Epithelial cell of esophagus (primary cell): Measurements from ENCODE around the gene DDX4.

Experiments used
- DNase-seq: peaks from one replicate; pipeline ENCODE4 v3.0.0; 2010; ENCODE audit warnings: low read depth
- H3K4me3 ChIP-seq: 2 replicates; pipeline ENCODE4 v1.5.1; 2011; ENCODE audit warnings: mild to moderate bottlenecking, low read length, control low read depth
- TF ChIP-seq, protein P1 (sequence below): IDR thresholded peaks from 2 replicates; pipeline ENCODE4 v1.5.1; 2011; ENCODE audit warnings: low read depth, mild to moderate bottlenecking, low read length, control low read depth, inconsistent platforms; ENCODE audit not compliant: insufficient read depth; ENCODE audit errors: missing control alignments

Gene DDX4

DNA sequence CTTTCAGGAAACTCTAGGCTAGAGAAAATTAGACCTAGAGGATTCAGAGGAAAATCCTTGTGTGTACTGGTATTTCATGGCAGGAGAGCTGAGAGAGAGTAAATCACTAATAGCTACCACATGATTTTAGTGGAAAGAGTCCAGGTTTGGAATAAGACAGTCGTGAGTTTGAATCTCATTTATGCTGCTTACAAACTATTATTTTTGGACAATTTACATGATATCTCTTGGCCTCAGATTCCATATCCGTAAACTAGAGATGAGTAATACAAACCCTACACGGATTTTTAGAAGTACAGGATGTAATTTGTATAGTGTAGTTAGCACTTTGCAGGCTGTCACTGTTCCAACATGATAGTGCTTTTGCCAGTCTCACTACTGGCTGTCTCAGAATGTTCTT, 116.0 kb downstream of the DDX4 start:
- TF ChIP-seq, protein P1, sequence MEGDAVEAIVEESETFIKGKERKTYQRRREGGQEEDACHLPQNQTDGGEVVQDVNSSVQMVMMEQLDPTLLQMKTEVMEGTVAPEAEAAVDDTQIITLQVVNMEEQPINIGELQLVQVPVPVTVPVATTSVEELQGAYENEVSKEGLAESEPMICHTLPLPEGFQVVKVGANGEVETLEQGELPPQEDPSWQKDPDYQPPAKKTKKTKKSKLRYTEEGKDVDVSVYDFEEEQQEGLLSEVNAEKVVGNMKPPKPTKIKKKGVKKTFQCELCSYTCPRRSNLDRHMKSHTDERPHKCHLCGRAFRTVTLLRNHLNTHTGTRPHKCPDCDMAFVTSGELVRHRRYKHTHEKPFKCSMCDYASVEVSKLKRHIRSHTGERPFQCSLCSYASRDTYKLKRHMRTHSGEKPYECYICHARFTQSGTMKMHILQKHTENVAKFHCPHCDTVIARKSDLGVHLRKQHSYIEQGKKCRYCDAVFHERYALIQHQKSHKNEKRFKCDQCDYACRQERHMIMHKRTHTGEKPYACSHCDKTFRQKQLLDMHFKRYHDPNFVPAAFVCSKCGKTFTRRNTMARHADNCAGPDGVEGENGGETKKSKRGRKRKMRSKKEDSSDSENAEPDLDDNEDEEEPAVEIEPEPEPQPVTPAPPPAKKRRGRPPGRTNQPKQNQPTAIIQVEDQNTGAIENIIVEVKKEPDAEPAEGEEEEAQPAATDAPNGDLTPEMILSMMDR: no peak
- peak; percentile 7 for DNase-seq
- no peak overlapping the region for H3K4me3 ChIP-seq

DNA sequence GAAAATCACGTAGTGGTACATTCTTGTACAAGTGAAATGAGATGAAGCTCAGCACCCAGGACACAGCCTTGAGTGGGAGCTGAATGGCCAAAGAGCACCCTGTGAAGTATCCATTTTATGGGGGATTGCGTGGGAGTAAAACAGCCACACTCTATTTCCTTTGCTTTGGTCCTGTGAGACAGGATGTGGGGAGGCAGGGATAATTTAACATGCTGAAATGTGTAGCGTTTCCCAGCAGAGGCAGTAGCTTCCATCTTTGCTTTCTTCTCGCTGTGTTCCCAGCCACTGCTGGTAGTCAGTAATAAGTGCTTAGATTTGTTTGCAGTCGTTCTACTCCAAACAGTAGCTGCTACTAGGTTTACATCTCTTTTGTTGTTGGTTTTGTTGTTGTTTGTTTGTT, 117.6 kb downstream of the DDX4 start:
- TF ChIP-seq, protein P1: no peak
- no peak for DNase-seq
- no peak overlapping the region for H3K4me3 ChIP-seq

DNA sequence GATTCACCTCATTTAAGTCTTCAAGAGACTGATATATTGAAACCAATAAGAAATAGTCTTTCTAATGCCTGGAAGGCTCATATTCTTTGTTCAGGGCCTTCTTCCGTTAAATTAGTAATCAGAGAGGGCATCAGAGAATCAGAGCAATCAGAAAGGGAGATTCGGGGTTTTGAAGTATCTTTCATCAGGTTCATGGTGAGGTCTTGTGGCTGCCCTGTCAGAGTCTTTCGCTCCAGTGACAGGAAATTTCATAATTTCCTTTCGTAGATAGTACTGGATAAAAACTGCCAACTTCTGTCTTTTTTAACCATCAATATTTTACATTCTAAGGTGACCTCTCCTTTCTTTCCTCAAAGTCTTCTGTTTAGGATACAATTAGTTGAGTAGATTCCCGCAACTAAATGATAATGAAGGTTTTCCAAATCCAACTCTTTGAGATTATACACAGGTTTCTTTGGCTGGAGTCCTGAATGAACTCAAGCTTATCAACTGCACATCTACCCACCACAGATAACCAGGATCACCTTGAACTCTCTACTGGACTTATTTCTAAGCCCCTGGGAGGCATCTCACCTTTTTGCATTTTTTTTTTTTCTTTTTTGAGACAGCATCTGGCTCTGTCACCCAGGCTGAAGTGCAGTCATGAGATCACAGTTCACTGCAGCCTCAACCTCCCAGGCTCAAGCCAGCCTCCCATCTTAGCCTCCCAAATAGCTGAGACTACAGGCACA, 118.8 kb downstream of the DDX4 start:
- no peak for DNase-seq
- no peak overlapping the region for H3K4me3 ChIP-seq
- TF ChIP-seq, protein P1: no peak

DNA sequence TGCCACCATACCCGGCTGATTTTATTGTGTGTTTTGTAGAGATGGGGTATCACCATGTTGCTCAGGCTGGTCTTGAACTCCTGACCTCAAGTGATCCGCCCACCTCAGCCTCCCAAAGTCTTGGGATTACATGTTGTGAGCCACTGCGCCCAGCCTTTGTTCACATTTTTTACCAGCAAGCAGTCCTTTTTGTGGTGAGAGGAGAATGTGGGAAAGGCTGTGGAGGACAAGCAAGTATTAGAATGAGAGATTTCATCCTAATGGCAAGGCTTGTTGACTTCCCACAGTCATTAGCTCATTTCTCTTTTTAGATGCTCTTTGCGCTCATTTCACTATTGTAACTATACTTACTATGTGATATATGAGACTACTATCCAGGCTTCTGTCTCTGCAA, 119.4 kb downstream of the DDX4 start:
- no peak for DNase-seq
- H3K4me3 ChIP-seq: no peak overlapping the region
- TF ChIP-seq, protein P1: no peak

DNA sequence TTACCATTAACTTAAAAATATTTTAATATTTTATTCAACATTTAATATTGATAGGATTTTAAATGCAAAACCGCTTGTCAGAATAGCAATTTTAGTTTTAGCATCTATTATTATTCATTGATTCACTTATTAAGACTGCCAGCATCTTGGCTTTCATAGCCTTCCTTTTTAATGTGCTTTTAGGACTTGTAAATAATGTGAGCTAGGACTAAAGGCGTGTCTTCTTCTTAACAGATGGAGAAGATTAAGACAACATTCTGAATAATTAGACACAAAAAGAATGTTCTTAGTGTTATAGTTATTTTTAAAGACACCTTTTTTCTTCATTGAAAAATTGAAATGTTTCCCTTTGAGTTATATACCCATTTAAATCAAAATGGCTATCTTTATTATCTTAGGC, 120.2 kb downstream of the DDX4 start:
- TF ChIP-seq, protein P1: no peak
- H3K4me3 ChIP-seq: no peak overlapping the region

DNA sequence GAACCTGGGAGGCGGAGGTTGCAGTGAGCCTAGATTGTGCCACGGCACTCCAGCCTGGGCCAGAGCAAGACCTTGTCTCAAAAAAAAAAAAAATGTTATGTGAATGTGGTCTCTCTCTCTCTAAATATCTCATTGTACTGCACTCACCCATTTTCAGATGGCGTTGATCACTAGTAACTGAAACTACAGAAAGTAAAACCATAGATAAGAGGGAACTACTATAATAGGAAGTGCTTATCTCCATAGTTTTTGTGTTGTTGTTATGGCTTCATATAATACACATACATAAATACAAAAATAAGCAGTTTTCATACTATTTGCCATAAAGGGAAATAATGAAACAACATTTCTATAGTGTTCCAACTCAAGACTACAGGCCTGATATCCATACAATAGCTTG, 122.4 kb downstream of the DDX4 start:
- TF ChIP-seq, protein P1: no peak
- no peak for DNase-seq
- H3K4me3 ChIP-seq: no peak overlapping the region

More for the DNA sequence above, 120.2 kb downstream of the DDX4 start:
- DNase-seq: no peak

DNA sequence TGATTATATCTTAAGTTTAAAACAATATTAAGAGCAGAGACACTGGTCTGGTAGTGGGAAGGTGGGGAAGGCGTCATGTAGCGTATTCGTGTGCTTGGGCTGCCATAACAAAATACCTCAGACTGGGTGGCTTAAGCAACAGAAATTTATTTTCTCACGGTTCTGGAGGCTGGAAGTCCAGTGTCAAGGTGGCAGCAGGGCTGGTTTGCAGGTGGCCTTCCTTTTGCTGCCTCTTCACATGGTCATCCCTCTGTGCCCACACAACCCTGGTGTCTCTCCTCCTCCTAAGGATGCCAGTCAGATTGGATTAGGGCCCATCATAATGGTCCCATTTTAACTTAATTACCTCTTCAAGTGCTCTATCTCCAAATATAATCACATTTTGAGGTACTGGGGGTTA, 122.8 kb downstream of the DDX4 start:
- no peak overlapping the region for H3K4me3 ChIP-seq
- DNase-seq: no peak
- TF ChIP-seq, protein P1: no peak
